Thyroid gland (tissue), 4 donors: Measurements from ENCODE around the gene ADD1. TPM values are rescaled to one million over a fixed set of nuclear protein-coding genes. Genes with fewer than 3 reads are reported as not detected.

Experiments
- DNase-seq, 2 donors: peaks; one replicate each; pipeline ENCODE4 v3.0.0-alpha.2; 2019
- H3K27ac ChIP-seq, 3 donors: fragments of 200-600 bp; sonication (generic); 1 replicate in 2 of 3; 2 replicates in 1 of 3; pipeline ENCODE4 v1.5.1; 2016 to 2019; ENCODE audit warnings: mild to moderate bottlenecking in 1 of 3, moderate library complexity in 1 of 3
- H3K27me3 ChIP-seq: fragments of 200-600 bp; sonication (generic); one replicate; pipeline ENCODE4 v1.5.1; 2019
- H3K36me3 ChIP-seq, 2 donors: fragments of 200-600 bp; sonication (generic); one replicate each; pipeline ENCODE4 v1.5.1; 2016 to 2019
- H3K4me1 ChIP-seq, 2 donors: fragments of 200-600 bp; sonication (generic); one replicate each; pipeline ENCODE4 v1.5.1; 2017 to 2019
- H3K4me3 ChIP-seq, 3 donors: fragments of 200-600 bp; sonication (generic); replicated peaks in 1 of 3; 1 replicate in 2 of 3; 2 replicates in 1 of 3; pipeline ENCODE4 v1.5.1; 2016; ENCODE audit warnings: mild to moderate bottlenecking in 1 of 3
- H3K9me3 ChIP-seq: fragments of 200-600 bp; sonication (generic); one replicate; pipeline ENCODE4 v1.5.1; 2017
- POLR2A ChIP-seq, 2 donors: fragments of 450-650 bp; IDR thresholded peaks; one replicate each; pipeline ENCODE4 v1.6.1; 2017; ENCODE audit warnings: antibody characterized with exemption in 2 of 2, mild to moderate bottlenecking in 2 of 2, moderate library complexity in 1 of 2
- WGBS, 2 donors: methylation state at CpG; one replicate each; pipeline ENCODE4 v1.1.5; 2017; 5-methylcytosine and 5-hydroxymethylcytosine counted together
- intact Hi-C: fragments of 100-400 bp; cut with DNase I; formaldehyde crosslinking; loops from one replicate; pipeline ENCODE4 v1.15.1; 2023
- total RNA-seq, 4 donors: library from RNA; depleted of rRNA; stranded (reverse); fragments of >200 nt; gene quantifications; one replicate each; pipeline ENCODE4 v1.2.3, GENCODE V29; 2016
- TF ChIP-seq, protein P1 (sequence below), 6 experiments: fragments of 200-600 bp in 3 of 6; fragments of 450-650 bp in 3 of 6; sonication (generic) in 3 of 6; IDR thresholded peaks; one replicate each; pipeline ENCODE4 v1.5.1; 2016 to 2019; ENCODE audit warnings: antibody characterized with exemption in 6 of 6, mild to moderate bottlenecking in 2 of 6, inconsistent platforms in 1 of 6, moderate library complexity in 1 of 6

Gene ADD1
- total RNA-seq, 4 donors from 2014 or later, result 190 to 222 (median 194) TPM

DNA sequence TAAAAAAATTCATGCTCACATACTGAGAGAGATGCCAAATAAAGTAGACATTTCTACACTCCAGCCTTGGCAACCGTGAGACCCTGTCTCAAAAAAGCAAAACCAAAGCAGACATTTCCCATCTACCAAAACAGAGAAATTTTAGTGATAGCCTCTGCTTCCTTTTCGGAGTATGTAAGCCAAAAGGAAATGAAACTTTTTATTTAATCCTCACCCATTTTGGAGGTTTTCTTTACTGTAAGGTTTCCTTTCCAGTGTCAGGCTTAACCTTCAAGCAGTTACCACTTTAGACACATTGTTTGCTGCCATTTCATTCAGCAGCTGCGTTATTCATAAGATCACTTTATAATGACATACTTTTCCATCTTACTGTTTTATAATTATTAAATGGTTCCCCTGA, 15.9 kb downstream of the ADD1 start:
- Histone ChIP-seq H3K9me3 (no peaks in the 10 kb centered on the region), H3K4me1 (peaks cover 59 to 66% of the 10 kb centered on the region in 2 donors), H3K27ac (peak overlapping the region in 1 of 3 donors; percentile 52), H3K4me3 (no peak overlapping the region), H3K36me3 (no peaks in the 10 kb centered on the region), H3K27me3 (no peaks in the 10 kb centered on the region)
- no peak for TF ChIP-seq POLR2A (IDR thresholded peaks at IDR 0.05)
- TF ChIP-seq, protein P1, sequence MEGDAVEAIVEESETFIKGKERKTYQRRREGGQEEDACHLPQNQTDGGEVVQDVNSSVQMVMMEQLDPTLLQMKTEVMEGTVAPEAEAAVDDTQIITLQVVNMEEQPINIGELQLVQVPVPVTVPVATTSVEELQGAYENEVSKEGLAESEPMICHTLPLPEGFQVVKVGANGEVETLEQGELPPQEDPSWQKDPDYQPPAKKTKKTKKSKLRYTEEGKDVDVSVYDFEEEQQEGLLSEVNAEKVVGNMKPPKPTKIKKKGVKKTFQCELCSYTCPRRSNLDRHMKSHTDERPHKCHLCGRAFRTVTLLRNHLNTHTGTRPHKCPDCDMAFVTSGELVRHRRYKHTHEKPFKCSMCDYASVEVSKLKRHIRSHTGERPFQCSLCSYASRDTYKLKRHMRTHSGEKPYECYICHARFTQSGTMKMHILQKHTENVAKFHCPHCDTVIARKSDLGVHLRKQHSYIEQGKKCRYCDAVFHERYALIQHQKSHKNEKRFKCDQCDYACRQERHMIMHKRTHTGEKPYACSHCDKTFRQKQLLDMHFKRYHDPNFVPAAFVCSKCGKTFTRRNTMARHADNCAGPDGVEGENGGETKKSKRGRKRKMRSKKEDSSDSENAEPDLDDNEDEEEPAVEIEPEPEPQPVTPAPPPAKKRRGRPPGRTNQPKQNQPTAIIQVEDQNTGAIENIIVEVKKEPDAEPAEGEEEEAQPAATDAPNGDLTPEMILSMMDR (IDR thresholded peaks at IDR 0.05), result no peak
- intact Hi-C loops, result no loop called here
- no peak for DNase-seq
- 62 to 68% methylated on average over 3 of the region's 3 CpGs for WGBS, 2 donors

DNA sequence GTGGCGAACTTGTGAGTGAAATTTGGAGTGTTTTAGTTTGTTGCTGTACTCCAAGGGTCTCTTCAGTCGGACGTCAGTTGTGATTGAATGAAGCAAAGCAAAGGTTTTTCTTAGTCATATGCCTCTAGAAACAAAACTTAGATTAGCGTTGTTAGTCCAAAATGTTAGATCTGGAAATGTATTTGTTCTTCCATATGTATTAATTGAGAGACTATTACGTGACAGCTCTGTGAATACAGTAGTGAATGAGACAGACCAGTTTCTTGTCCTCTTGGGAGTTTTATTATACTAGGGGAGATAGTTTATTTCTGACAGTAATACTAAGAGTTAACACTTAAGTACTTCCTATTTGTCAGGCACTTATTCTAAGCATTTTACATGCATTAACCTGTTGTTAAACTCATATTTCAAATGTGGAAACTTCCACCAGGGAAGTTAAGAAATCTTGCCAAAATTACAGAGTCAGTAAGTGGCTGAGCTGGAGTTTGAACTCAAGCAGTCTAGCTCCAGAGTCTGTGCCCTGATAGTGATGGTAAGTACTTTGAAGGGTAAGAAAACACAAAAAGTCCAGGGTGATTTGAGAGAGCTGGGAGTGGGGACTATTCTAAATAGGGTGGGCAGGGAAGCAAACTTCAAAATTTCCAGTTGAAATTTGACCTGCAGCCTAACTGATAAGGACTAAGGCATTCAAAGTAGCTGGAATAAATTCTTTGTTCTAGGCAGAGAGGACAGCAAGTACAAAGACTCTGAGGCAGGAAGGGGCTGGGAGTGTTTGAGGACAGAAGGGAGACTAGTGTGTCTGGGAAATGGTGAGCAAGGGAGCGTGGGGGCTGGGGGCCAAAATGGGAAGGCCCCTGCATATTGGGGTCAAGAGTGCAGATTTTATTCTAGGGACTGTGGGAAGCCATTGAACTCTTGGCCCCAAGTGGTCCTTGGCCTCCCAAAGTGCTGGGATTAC, 17.0 kb downstream of the ADD1 start:
- intact Hi-C loops, result no loop called here
- no peaks in the 10 kb centered on the region for H3K27me3 ChIP-seq
- peak overlapping the region; percentile 24 to 52 (median 47) for H3K27ac ChIP-seq
- 40 to 45% methylated on average over 6 of the region's 6 CpGs for WGBS, 2 donors
- H3K36me3 ChIP-seq, result no peaks in the 10 kb centered on the region
- TF ChIP-seq, protein P1 (IDR thresholded peaks at IDR 0.05), result no peak
- TF ChIP-seq POLR2A (IDR thresholded peaks at IDR 0.05), result peak in 1 of 2 donors; percentile 16
- H3K9me3 ChIP-seq, result no peaks in the 10 kb centered on the region
- DNase-seq, result peak; percentile 27 to 28
- no peak overlapping the region for H3K4me3 ChIP-seq
- peaks cover 64 to 74% of the 10 kb centered on the region in 2 donors for H3K4me1 ChIP-seq

DNA sequence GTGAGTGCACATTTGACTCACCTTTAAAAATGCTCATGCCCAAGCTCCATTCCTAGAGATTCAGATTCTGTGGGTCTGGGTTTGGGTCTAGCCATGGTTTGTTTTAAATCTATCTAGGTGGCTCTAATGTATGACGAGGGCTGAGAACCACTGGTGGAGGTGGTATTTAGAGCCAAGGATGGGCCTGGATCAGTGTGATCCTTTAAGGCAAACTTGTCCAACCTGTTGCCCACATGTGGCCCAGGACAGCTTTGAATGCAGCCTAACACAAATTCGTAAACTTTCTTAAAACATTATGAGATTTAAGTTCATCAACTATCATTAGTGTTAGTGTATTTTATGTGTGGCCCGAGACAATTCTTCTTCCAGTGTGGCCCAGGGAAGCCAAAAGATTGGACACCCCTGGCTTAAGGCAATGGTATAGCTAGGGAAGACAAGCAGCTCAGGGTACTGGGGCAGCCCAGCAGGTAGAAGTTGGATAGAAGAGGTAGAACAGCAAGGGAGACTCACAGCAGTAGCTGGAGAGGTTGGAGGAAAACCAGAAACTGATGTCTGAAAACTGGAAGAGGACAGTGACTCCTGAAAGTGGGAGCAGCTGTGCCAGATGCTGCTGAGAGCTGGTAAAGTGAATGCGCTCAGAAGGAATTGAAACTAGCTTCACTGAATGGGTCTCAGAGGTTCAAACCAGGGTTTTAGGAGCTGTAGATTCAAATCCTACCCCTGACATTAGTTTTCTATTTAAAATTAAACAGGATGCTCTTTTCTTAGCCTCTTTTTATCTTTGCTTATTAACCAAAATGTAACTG, 18.2 kb downstream of the ADD1 start:
- no peak for DNase-seq
- intact Hi-C loops, result no loop called here

DNA sequence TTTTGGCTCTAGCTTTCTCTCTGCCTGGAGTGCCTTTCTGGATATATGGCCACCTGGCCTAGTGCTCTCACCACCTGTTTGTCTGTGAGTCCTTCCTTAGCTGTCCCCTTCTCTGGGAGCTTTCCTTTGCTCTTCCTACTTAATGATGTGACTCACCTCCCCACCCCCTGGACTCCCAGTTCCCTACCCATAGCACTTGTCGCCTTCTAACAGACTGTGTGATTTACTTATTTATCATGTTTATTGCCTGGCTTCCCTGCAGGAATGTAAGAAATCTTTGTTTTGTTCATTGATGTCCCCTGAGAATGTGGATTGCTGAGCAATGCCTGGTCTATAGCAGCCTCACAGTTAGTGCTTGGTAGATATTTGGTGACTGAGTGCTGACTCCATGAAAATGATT, 18.9 kb downstream of the ADD1 start:
- intact Hi-C loops, result no loop called here
- Histone ChIP-seq H3K27me3 (no peaks in the 10 kb centered on the region), H3K9me3 (no peaks in the 10 kb centered on the region), H3K27ac (peak overlapping the region; percentile 2 to 52 (median 48)), H3K4me1 (peaks cover 76 to 86% of the 10 kb centered on the region in 2 donors), H3K36me3 (no peaks in the 10 kb centered on the region), H3K4me3 (no peak overlapping the region)
- TF ChIP-seq, protein P1 (IDR thresholded peaks at IDR 0.05), result no peak
- TF ChIP-seq POLR2A (IDR thresholded peaks at IDR 0.05), result no peak
- no peak for DNase-seq
- 32 to 62% methylated on average over 1 of the region's 1 CpG for WGBS, 2 donors

More for the DNA sequence above, 18.2 kb downstream of the ADD1 start:
- H3K27me3 ChIP-seq, result no peaks in the 10 kb centered on the region
- no peaks in the 10 kb centered on the region for H3K9me3 ChIP-seq
- WGBS, 2 donors, result 79 to 84% methylated on average over 4 of the region's 4 CpGs
- H3K27ac ChIP-seq, result peak overlapping the region; percentile 24 to 52 (median 48)
- TF ChIP-seq, protein P1 (IDR thresholded peaks at IDR 0.05), result no peak
- no peak for TF ChIP-seq POLR2A (IDR thresholded peaks at IDR 0.05)
- H3K36me3 ChIP-seq, result no peaks in the 10 kb centered on the region
- peaks cover 74 to 81% of the 10 kb centered on the region in 2 donors for H3K4me1 ChIP-seq
- H3K4me3 ChIP-seq, result no peak overlapping the region
